Activated CD8-positive, alpha-beta T cell treated with anti-CD3 and anti-CD28 coated beads for 36 hours (primary cell): Measurements from ENCODE around the gene IDH3G. TPM values are rescaled to one million over a fixed set of nuclear protein-coding genes. Genes with fewer than 3 reads are reported as not detected.

ENCODE experiments used
- ATAC-seq: fragments of 200-7000 bp; cut with Tn5 transposase; one replicate; pipeline ENCODE4 v1.10.0; 2021; ENCODE audit warnings: mild to moderate bottlenecking, moderate library complexity
- CTCF ChIA-PET: fragments of 350-600 bp; sonication (Branson Sonifier 250); formaldehyde crosslinking; loops from one replicate; lab custom pipeline; 2021; ENCODE audit warnings: antibody characterized with exemption; lab: Charles Lee
- POLR2A ChIA-PET: fragments of 350-600 bp; sonication (Branson Sonifier 250); formaldehyde crosslinking; loops from one replicate; lab custom pipeline; 2021; ENCODE audit warnings: antibody characterized with exemption; lab: Charles Lee
- DNase-seq: peaks from one replicate; pipeline ENCODE4 v3.0.0-alpha.2; 2020
- H3K27ac Mint-ChIP-seq: one replicate; pipeline ENCODE4 v1.8.0; 2021; ENCODE audit warnings: mild to moderate bottlenecking, mixed read lengths
- H3K27me3 Mint-ChIP-seq: one replicate; pipeline ENCODE4 v1.8.0; 2021; ENCODE audit warnings: mixed read lengths
- H3K36me3 Mint-ChIP-seq: one replicate; pipeline ENCODE4 v1.8.0; 2021; ENCODE audit warnings: low read depth, mixed read lengths
- H3K4me1 Mint-ChIP-seq: one replicate; pipeline ENCODE4 v1.8.0; 2021; ENCODE audit warnings: low read depth, mixed read lengths
- H3K4me3 Mint-ChIP-seq: one replicate; pipeline ENCODE4 v1.8.0; 2021; ENCODE audit warnings: mild to moderate bottlenecking, moderate library complexity, mixed read lengths
- H3K9me3 Mint-ChIP-seq: one replicate; pipeline ENCODE4 v1.8.0; 2021; ENCODE audit warnings: mixed read lengths
- intact Hi-C: fragments of 100-400 bp; cut with micrococcal nuclease; formaldehyde crosslinking; loops from one replicate; pipeline ENCODE4 v1.10.0; 2022
- total RNA-seq, 2 experiments: library from RNA; stranded (reverse); gene quantifications; one replicate each; pipeline ENCODE4 v1.2.3, GENCODE V29; 2021
- TF ChIP-seq, protein P1 (sequence below): fragments of 200-600 bp; IDR thresholded peaks from one replicate; pipeline ENCODE4 v1.8.0; 2022; ENCODE audit warnings: antibody characterized with exemption, mild to moderate bottlenecking

Gene IDH3G
- total RNA-seq, 2 experiments from 2014 or later, result 54.3 to 56.9 TPM

DNA sequence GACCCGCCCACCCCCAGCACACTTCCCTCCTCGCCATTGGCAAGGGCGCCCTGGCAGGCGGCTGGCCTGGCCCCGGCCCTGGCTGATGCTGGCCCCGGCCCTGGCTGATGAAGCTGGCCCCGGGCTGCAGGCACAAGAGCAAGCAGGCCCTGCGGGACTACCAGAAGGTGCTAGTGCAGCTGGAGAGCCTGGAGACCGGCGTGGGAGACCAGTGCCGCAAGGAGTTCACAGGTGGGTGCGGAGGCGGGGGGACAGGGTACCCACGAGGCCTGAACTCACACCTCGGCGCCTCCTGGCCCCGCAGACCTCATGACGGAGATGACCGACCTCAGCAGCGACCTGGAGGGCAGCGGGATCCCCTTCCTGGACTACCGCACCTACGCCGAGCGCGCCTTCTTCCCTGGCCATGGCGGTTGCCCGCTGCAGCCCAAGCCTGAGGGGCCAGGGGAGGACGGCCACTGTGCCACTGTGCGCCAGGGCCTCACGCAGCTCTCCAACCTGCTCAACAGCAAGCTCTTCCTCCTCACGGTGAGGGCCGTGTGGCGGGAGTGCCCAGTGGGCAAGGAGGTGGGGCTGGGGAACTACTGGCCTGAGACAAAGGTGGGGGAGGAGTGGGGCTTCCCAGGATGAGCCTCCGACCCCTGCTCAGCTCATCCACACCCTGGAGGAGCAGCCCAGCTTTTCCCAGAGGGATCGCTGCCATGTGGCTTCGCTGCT lies 19.4 kb downstream of the IDH3G start:
- ChIA-PET CTCF (no interaction called here), POLR2A (no interaction called here)
- no peak overlapping the region for H3K4me3 Mint-ChIP-seq

DNA sequence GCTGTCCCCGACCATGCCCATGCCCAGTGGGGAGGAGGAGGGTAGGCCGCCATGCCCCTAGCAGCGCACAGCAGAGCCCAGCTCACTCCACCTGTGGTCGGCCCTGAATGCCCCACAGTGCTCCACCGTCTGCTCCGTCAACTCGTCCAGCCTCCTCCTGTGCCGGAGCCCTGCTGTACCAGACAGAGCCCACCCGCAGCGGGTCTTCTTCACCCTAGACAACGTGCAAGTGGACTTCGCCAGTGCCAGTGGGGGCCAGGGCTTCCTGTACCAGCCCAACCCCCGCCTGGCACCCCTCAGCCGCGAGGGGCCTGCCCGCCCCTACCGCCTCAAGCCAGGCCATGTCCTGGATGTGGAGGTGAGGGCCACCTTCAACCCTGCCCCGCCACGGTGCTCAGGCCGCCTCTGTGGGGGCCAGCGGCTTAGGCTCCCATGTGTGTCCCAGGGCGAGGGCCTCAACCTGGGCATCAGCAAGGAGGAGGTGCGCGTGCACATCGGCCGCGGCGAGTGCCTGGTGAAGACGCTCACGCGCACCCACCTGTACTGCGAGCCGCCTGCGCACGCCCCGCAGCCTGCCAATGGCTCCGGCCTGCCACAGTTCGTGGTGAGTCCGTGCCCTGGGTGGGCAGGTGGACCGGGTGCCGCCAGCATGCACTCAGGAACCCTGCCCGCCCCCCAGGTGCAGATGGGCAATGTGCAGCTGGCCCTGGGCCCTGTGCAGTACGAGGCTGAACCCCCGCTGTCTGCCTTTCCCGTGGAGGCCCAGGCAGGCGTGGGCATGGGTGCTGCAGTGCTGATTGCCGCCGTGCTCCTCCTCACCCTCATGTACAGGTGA lies 20.2 kb downstream of the IDH3G start:
- Mint-ChIP-seq H3K27me3 (no peaks in the 10 kb centered on the region), H3K9me3 (no peaks in the 10 kb centered on the region), H3K36me3 (no peaks in the 10 kb centered on the region), H3K4me1 (no peaks in the 10 kb centered on the region), H3K27ac (no peak overlapping the region), H3K4me3 (no peak overlapping the region)
- intact Hi-C loops, result no loop called here
- DNase-seq, result no peak
- ChIA-PET CTCF (no interaction called here), POLR2A (no interaction called here)
- TF ChIP-seq, protein P1, sequence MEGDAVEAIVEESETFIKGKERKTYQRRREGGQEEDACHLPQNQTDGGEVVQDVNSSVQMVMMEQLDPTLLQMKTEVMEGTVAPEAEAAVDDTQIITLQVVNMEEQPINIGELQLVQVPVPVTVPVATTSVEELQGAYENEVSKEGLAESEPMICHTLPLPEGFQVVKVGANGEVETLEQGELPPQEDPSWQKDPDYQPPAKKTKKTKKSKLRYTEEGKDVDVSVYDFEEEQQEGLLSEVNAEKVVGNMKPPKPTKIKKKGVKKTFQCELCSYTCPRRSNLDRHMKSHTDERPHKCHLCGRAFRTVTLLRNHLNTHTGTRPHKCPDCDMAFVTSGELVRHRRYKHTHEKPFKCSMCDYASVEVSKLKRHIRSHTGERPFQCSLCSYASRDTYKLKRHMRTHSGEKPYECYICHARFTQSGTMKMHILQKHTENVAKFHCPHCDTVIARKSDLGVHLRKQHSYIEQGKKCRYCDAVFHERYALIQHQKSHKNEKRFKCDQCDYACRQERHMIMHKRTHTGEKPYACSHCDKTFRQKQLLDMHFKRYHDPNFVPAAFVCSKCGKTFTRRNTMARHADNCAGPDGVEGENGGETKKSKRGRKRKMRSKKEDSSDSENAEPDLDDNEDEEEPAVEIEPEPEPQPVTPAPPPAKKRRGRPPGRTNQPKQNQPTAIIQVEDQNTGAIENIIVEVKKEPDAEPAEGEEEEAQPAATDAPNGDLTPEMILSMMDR, result no peak
- ATAC-seq, result no peak

More for the DNA sequence above, 19.4 kb downstream of the IDH3G start:
- H3K9me3 Mint-ChIP-seq, result no peaks in the 10 kb centered on the region
- no peaks in the 10 kb centered on the region for H3K36me3 Mint-ChIP-seq
- H3K4me1 Mint-ChIP-seq, result no peaks in the 10 kb centered on the region
- TF ChIP-seq, protein P1, result no peak
- intact Hi-C loops, result no loop called here
- DNase-seq, result no peak
- H3K27ac Mint-ChIP-seq, result no peak overlapping the region
- ATAC-seq, result no peak
- H3K27me3 Mint-ChIP-seq, result peaks cover 1% of the 10 kb centered on the region

DNA sequence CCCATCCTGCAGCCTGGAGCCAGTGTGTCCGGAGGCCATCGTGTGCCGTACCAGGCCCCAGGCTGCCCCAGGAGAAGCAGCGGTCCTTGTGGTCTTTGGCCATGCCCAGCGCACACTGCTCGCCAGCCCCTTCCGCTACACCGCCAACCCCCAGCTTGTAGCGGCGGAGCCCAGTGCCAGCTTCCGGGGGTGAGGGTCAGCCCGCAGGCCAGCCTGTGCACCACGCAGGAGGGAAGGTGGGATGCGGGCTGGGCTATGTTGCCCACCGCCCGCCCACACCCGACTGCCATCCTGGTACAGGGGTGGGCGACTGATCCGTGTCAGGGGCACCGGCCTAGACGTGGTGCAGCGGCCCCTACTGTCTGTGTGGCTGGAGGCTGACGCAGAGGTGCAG lies 21.0 kb downstream of the IDH3G start:
- Mint-ChIP-seq H3K9me3 (no peaks in the 10 kb centered on the region), H3K36me3 (no peaks in the 10 kb centered on the region), H3K4me3 (no peak overlapping the region), H3K27me3 (no peaks in the 10 kb centered on the region), H3K4me1 (no peaks in the 10 kb centered on the region), H3K27ac (no peak overlapping the region)
- ChIA-PET POLR2A (no interaction called here), CTCF (no interaction called here)
- intact Hi-C loops, result no loop called here
- DNase-seq (no peak), ATAC-seq (no peak)
- TF ChIP-seq, protein P1, result no peak

DNA sequence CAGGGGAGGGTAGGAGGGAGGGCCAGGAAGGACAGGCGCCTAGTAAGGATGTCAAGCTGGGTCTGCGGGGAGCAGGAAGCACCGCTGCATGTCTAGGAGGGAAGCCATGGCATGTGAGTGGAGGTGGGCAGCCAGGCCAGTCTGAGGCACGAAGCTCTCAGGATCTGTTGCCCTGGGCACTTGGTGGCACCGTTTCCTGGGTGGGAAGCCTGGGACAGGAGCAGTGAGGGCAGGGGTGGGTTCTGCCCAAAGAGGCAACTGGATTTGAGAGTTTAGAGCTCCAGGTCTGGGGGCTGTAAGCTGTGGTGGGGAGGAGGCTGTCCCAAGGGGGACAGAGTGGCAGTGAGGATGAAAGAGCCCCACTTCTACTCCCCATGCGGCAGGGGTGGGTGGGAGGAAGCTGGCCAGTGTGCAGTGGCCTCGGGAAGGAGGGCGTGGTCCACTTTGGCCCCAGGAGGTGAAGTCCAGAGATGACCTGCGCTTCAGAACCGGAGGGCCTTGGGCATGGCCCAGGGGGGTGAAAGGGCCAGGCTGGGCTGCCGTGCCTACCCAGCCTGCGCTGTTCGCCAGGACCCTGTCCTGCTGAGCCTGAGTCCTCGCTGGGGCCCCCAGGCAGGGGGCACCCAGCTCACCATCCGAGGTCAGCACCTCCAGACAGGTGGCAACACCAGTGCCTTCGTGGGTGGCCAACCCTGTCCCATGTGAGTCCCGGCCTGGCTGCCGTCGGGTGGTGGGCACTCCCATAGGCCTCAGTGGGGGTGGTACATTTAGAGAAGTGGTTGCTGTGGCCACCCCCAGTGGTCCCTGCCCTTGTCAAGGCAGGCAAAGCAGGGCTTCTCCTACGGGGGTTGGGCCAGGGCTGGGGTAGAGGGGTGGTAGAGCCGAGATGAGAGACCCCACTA lies 21.6 kb downstream of the IDH3G start:
- CTCF ChIA-PET, result interaction anchor here (1.2 kb wide), 1 partner anchor 10 kb away, joined by 3 read pairs; no protein-coding TSS in a partner anchor
- POLR2A ChIA-PET, result no interaction called here
- peaks cover 4% of the 10 kb centered on the region for H3K4me1 Mint-ChIP-seq
- intact Hi-C loops, result no loop called here
- ATAC-seq (no peak), DNase-seq (no peak)
- H3K27ac Mint-ChIP-seq, result no peak overlapping the region
- no peak overlapping the region for H3K4me3 Mint-ChIP-seq
- no peaks in the 10 kb centered on the region for H3K27me3 Mint-ChIP-seq
- no peaks in the 10 kb centered on the region for H3K9me3 Mint-ChIP-seq
- TF ChIP-seq, protein P1, result no peak
- H3K36me3 Mint-ChIP-seq, result no peaks in the 10 kb centered on the region
